GM06990 (cell line): ENCODE measurements around the gene JAG2.

Source experiments
- DNase-seq: peaks from one replicate; pipeline ENCODE4 v3.0.0-alpha.2; 2011; ENCODE audit not compliant: insufficient read length; ENCODE audit errors: extremely low read depth
- H3K27me3 ChIP-seq: replicated peaks from 2 replicates; pipeline ENCODE4 v1.6.0; 2011; ENCODE audit warnings: low read length; ENCODE audit not compliant: control insufficient read depth, insufficient read depth
- H3K36me3 ChIP-seq: 2 replicates; pipeline ENCODE4 v1.5.1; 2011; ENCODE audit warnings: low read length; ENCODE audit not compliant: control insufficient read depth, insufficient read depth
- H3K4me3 ChIP-seq: replicated peaks from 2 replicates; pipeline ENCODE4 v1.5.1; 2011; ENCODE audit warnings: low read depth, mild to moderate bottlenecking, control low read depth, low read length
- CTCF ChIP-seq: IDR thresholded peaks from 2 replicates; pipeline ENCODE4 v1.5.1; 2011; ENCODE audit warnings: low read length, control low read depth, mild to moderate bottlenecking, inconsistent platforms; ENCODE audit not compliant: insufficient read depth, poor library complexity, severe bottlenecking

The JAG2 gene

GRCh38 chr14:105126126-105126980 is 42.2 kb downstream of the JAG2 start:
- Histone ChIP-seq H3K27me3 (no peaks in the 10 kb centered on the region; the same call in none of the 2 replicates), H3K36me3 (no peaks in the 10 kb centered on the region), H3K4me3 (no peak overlapping the region)
- TF ChIP-seq CTCF, result no peak
- DNase-seq, result no peak

GRCh38 chr14:105124823-105125222 is 43.8 kb downstream of the JAG2 start:
- H3K27me3 ChIP-seq, result peaks cover under 1% of the 10 kb centered on the region
- H3K4me3 ChIP-seq, result no peak overlapping the region
- DNase-seq, result no peak
- TF ChIP-seq CTCF, result no peak
- H3K36me3 ChIP-seq, result no peaks in the 10 kb centered on the region

- H3K4me3 ChIP-seq, result no peak overlapping the region
- no peak for DNase-seq
- no peak for TF ChIP-seq CTCF
- H3K27me3 ChIP-seq, result peaks cover 2% of the 10 kb centered on the region
- no peaks in the 10 kb centered on the region for H3K36me3 ChIP-seq
These were observed 44.4 kb downstream of the JAG2 start for GRCh38 chr14:105123981-105124765.

- no peak overlapping the region for H3K4me3 ChIP-seq
- TF ChIP-seq CTCF, result no peak
- no peak for DNase-seq
- H3K27me3 ChIP-seq, result peaks cover 2% of the 10 kb centered on the region
- H3K36me3 ChIP-seq, result no peaks in the 10 kb centered on the region
These were observed 45.4 kb downstream of the JAG2 start for GRCh38 chr14:105123064-105123665.

GRCh38 chr14:105120056-105120455 is 48.5 kb downstream of the JAG2 start:
- DNase-seq, result no peak
- Histone ChIP-seq H3K4me3 (no peak overlapping the region), H3K36me3 (no peaks in the 10 kb centered on the region), H3K27me3 (peaks cover 2% of the 10 kb centered on the region; the same call in 1 of the 2 replicates)
- TF ChIP-seq CTCF, result no peak
